ENCODE results near the gene RALGPS1. TPM values are rescaled to one million over a fixed set of nuclear protein-coding genes. Genes with fewer than 3 reads are reported as not detected.

RALGPS1 gene
- total RNA-seq, 1 experiment from 2014 or later, result 18.6 TPM

DNA sequence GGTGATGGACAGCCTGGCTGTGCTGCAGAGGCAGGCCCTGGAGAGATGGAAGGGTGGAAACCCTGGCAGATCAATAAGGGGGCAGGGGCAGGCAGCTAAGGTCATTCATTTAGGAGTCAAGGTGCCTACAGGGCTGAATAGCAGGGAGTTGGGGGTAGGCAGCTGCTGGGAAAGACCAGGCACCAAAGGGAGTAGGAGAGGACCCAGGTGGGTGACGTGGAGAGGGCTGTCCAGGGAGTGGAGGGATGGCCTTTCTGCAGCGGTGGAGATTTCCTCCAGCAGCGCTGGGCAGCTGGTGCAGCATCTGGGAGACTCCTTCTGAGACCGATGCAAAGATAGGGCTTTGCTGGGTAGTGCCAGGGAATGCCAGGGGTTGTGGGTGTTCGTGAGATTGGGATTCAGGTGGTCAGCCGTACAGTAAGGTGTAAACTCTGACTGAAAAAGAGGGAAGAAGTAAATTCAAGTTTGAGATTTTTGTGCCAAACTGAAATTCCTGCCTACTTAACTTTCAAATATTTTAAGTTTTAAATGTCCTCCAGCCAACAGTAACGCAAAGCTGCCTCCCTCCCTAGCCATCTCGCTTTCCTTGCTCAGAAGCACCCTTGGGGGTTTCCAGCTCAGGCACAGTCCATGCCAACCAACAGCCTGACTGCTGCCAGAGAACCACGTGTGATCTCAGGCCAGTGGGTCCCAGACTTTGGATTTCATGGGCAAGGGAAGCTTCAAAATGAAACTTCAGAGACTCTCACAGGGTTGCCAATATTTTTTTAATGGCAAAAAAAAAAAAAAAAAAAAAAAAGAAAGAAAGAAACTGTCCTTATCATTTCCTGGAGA, 226.5 kb downstream of the RALGPS1 start:
- Histone ChIP-seq H3K9ac (ENCODE audit: extremely low read depth, insufficient read length, low read length) (no peak overlapping the region), H3K27ac (ENCODE audit: insufficient read length, low read depth, low read length) (no peak overlapping the region), H2BK15ac (ENCODE audit: low read depth, low read length) (no peak overlapping the region), H3K18ac (ENCODE audit: insufficient read length, low read depth, low read length) (no peak overlapping the region), H4K91ac (ENCODE audit: insufficient read length, low read depth, low read length) (no peak overlapping the region), H3T11ph (ENCODE audit: low read length) (no peak overlapping the region), H4K8ac (replicated peaks; ENCODE audit: insufficient read length, low read depth, low read length) (no peak overlapping the region), H3K79me1 (ENCODE audit: insufficient read depth, low read depth, low read length, poor library complexity, severe bottlenecking) (no peaks in the 10 kb centered on the region), H3K9me3 (ENCODE audit: control insufficient read depth, low read depth, low read length) (no peaks in the 10 kb centered on the region), H3K27me3 (ENCODE audit: insufficient read depth, low read length) (no peaks in the 10 kb centered on the region), H4K5ac (ENCODE audit: insufficient read length, low read depth, low read length) (no peak overlapping the region), H2AK5ac (ENCODE audit: insufficient read length, low read length) (no peak overlapping the region), H3K79me2 (ENCODE audit: insufficient read depth, low read length) (no peaks in the 10 kb centered on the region), H3K4ac (ENCODE audit: low read depth, low read length) (no peak overlapping the region), H4K20me1 (ENCODE audit: control insufficient read depth, insufficient read depth, insufficient read length) (no peaks in the 10 kb centered on the region), H3K23me2 (ENCODE audit: insufficient read length, low read depth, low read length, poor library complexity, severe bottlenecking) (no peaks in the 10 kb centered on the region), H2BK20ac (ENCODE audit: low read depth, low read length, poor library complexity, severe bottlenecking) (no peak overlapping the region), H2BK12ac (ENCODE audit: insufficient read length, low read depth, low read length) (no peak overlapping the region), H2BK5ac (ENCODE audit: insufficient read length, low read length) (no peak overlapping the region), H3K23ac (ENCODE audit: insufficient read length, low read depth, low read length) (no peak overlapping the region), H2AFZ (ENCODE audit: low read length) (no peak overlapping the region), H3K4me2 (ENCODE audit: insufficient read depth, insufficient read length, low read length) (no peak overlapping the region), H3K14ac (ENCODE audit: insufficient read depth, low read length) (peak overlapping the region; percentile 23; the same call in 1 of the 2 replicates), H3K4me1 (ENCODE audit: insufficient read depth, low read length) (peaks cover 2% of the 10 kb centered on the region; the same call in 1 of the 2 replicates), H2BK120ac (ENCODE audit: low read depth, low read length, poor library complexity, severe bottlenecking) (no peak overlapping the region), H3K56ac (ENCODE audit: insufficient read length, low read depth, low read length) (no peak overlapping the region)
- H3K27me3 Mint-ChIP-seq (ENCODE audit: low read depth), result no peaks in the 10 kb centered on the region; the same call in 1 of the 2 replicates
- no peak overlapping the region for H3K4me3 Mint-ChIP-seq
- no CpG with 5 or more reads among the region's 9 CpGs for WGBS (ENCODE audit: extremely low coverage, insufficient read length, low lambda C conversion rate)
- H3K4me1 Mint-ChIP-seq, result peaks cover 15 to 22% of the 10 kb centered on the region in 2 experiments
- no peaks in the 10 kb centered on the region for H3K9me3 Mint-ChIP-seq
- peak; percentile 17 for DNase-seq
- H3K27ac Mint-ChIP-seq, result 0 out of 7 replicates have a peak overlapping the region, but pooled peaks of 2 of the 3 experiments have one; percentile 3 to 28
- H3K36me3 Mint-ChIP-seq (ENCODE audit: insufficient read depth in 1 of 3, low read depth in 3 of 3), result no peaks in the 10 kb centered on the region
- TF ChIP-seq, protein P1, sequence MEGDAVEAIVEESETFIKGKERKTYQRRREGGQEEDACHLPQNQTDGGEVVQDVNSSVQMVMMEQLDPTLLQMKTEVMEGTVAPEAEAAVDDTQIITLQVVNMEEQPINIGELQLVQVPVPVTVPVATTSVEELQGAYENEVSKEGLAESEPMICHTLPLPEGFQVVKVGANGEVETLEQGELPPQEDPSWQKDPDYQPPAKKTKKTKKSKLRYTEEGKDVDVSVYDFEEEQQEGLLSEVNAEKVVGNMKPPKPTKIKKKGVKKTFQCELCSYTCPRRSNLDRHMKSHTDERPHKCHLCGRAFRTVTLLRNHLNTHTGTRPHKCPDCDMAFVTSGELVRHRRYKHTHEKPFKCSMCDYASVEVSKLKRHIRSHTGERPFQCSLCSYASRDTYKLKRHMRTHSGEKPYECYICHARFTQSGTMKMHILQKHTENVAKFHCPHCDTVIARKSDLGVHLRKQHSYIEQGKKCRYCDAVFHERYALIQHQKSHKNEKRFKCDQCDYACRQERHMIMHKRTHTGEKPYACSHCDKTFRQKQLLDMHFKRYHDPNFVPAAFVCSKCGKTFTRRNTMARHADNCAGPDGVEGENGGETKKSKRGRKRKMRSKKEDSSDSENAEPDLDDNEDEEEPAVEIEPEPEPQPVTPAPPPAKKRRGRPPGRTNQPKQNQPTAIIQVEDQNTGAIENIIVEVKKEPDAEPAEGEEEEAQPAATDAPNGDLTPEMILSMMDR (conservative IDR thresholded peaks at IDR 0.05), result no peak

All from H9 (cell line).